Measurements from ENCODE around the gene SLAIN2.

GRCh38 chr4:48396043-48396442 lies 54.7 kb downstream of the SLAIN2 start:
- TF ChIP-seq SUZ12 (IDR thresholded peaks at IDR 0.05; ENCODE audit: extremely low read depth, insufficient read depth, insufficient read length): no peak
- TF ChIP-seq YY1 (IDR thresholded peaks at IDR 0.05; ENCODE audit: insufficient read depth, insufficient read length): no peak
- TF ChIP-seq ZNF274 (IDR thresholded peaks at IDR 0.05; ENCODE audit: low read depth, low read length): no peak

Measured in NT2/D1 (cell line).